ENCODE measurements around the gene DYRK2. TPM values are rescaled to one million over a fixed set of nuclear protein-coding genes. Genes with fewer than 3 reads are reported as not detected.
A peak's percentile ranks its signal among the peaks of the same experiment; 100 is the strongest.

Gene DYRK2
- polyA plus RNA-seq, 1 experiment = 38.4 TPM

- peak overlapping the region; percentile 84 for H3K4me3 ChIP-seq (ENCODE audit: low read depth, low read length)
- H3K36me3 ChIP-seq (ENCODE audit: control insufficient read depth, insufficient read depth, low read length) = no peaks in the 10 kb centered on the region; the same call in 1 of the 2 replicates
- TF ChIP-seq CTCF (IDR thresholded peaks at IDR 0.05; ENCODE audit: insufficient read depth, low read depth, low read length) = peak; percentile 44
- CTCF ChIA-PET = interaction anchor here (1.1 to 1.5 kb wide), 3 partner anchors 7 to 292 kb away, joined by 3 to 4 read pairs (median 4); no protein-coding TSS in a partner anchor
- POLR2A ChIA-PET = no interaction called here
- no peaks in the 10 kb centered on the region for H3K27me3 ChIP-seq (ENCODE audit: control insufficient read depth, insufficient read depth, low read length)
- DNase-seq (ENCODE audit: low read depth) = no peak
Observed at GRCh38 chr12:67651132-67651695, 2.7 kb downstream of the DYRK2 start.

- TF ChIP-seq CTCF (IDR thresholded peaks at IDR 0.05; ENCODE audit: insufficient read depth, low read depth, low read length) = no peak
- ChIA-PET POLR2A (interaction anchor here (0.7 kb wide), 1 partner anchor 268 kb away, joined by 4 read pairs; no protein-coding TSS in a partner anchor), CTCF (no interaction called here)
- no peaks in the 10 kb centered on the region for H3K27me3 ChIP-seq (ENCODE audit: control insufficient read depth, insufficient read depth, low read length)
- H3K36me3 ChIP-seq (ENCODE audit: control insufficient read depth, insufficient read depth, low read length) = peaks cover 15% of the 10 kb centered on the region
- no peak for DNase-seq (ENCODE audit: low read depth)
- no peak overlapping the region for H3K4me3 ChIP-seq (ENCODE audit: low read depth, low read length)
Observed at GRCh38 chr12:67655829-67656228, 7.3 kb downstream of the DYRK2 start.

- ChIA-PET POLR2A (interaction anchor here (0.7 kb wide), 1 partner anchor 267 kb away, joined by 4 read pairs; no protein-coding TSS in a partner anchor), CTCF (no interaction called here)
- Histone ChIP-seq H3K4me3 (ENCODE audit: low read depth, low read length) (no peak overlapping the region), H3K36me3 (ENCODE audit: control insufficient read depth, insufficient read depth, low read length) (peaks cover 15% of the 10 kb centered on the region), H3K27me3 (ENCODE audit: control insufficient read depth, insufficient read depth, low read length) (no peaks in the 10 kb centered on the region)
- DNase-seq (ENCODE audit: low read depth) = no peak
- no peak for TF ChIP-seq CTCF (IDR thresholded peaks at IDR 0.05; ENCODE audit: insufficient read depth, low read depth, low read length)
Observed at GRCh38 chr12:67656251-67656650, 7.7 kb downstream of the DYRK2 start.

GRCh38 chr12:67658486-67658885 is 9.9 kb downstream of the DYRK2 start:
- POLR2A ChIA-PET = no interaction called here
- no peaks in the 10 kb centered on the region for H3K27me3 ChIP-seq (ENCODE audit: control insufficient read depth, insufficient read depth, low read length)
- H3K36me3 ChIP-seq (ENCODE audit: control insufficient read depth, insufficient read depth, low read length) = peaks cover 15% of the 10 kb centered on the region
- CTCF ChIA-PET = interaction anchor here (1.2 to 1.3 kb wide), 2 partner anchors 8 to 10 kb away, joined by 4 read pairs; partner anchors contain the start of gene DYRK2
- DNase-seq (ENCODE audit: low read depth) = no peak
- TF ChIP-seq CTCF (IDR thresholded peaks at IDR 0.05; ENCODE audit: insufficient read depth, low read depth, low read length) = no peak
- no peak overlapping the region for H3K4me3 ChIP-seq (ENCODE audit: low read depth, low read length)

- no peaks in the 10 kb centered on the region for H3K27me3 ChIP-seq (ENCODE audit: control insufficient read depth, insufficient read depth, low read length)
- no peak overlapping the region for H3K4me3 ChIP-seq (ENCODE audit: low read depth, low read length)
- TF ChIP-seq CTCF (IDR thresholded peaks at IDR 0.05; ENCODE audit: insufficient read depth, low read depth, low read length) = no peak
- peaks cover 15% of the 10 kb centered on the region for H3K36me3 ChIP-seq (ENCODE audit: control insufficient read depth, insufficient read depth, low read length)
- ChIA-PET CTCF (interaction anchor here (1.2 to 1.3 kb wide), 2 partner anchors 9 to 11 kb away, joined by 4 read pairs; partner anchors contain the start of gene DYRK2), POLR2A (no interaction called here)
- no peak for DNase-seq (ENCODE audit: low read depth)
Observed at GRCh38 chr12:67659292-67659691, 10.7 kb downstream of the DYRK2 start.

All from BJ (cell line).